SK-N-SH (cell line): ENCODE data around the gene FERMT1. TPM values are rescaled to one million over a fixed set of nuclear protein-coding genes. Genes with fewer than 3 reads are reported as not detected.

ENCODE experiments used
- CTCF ChIA-PET: fragments of 300-600, 350-600 bp; formaldehyde crosslinking; extraction: SDS; loops from one replicate; lab custom pipeline; 2021; lab: Yijun Ruan, JAX
- POLR2A ChIA-PET: fragments of 350-600 bp; sonication (Branson Sonifier 250); formaldehyde crosslinking; extraction: SDS; loops from one replicate; lab custom pipeline; 2020; ENCODE audit warnings: antibody characterized with exemption, inconsistent platforms; lab: Yijun Ruan, JAX
- DNase-seq: peaks from one replicate; pipeline ENCODE4 v3.0.0; 2012
- H2AFZ ChIP-seq: fragments of 200-600 bp; sonication (generic); 2 replicates; pipeline ENCODE4 v1.8.1; 2016; ENCODE audit warnings: antibody characterized with exemption, mild to moderate bottlenecking, low read depth
- H3F3A ChIP-seq: fragments of 200-600 bp; sonication (generic); replicated peaks from 2 replicates; pipeline ENCODE3; 2016; ENCODE audit warnings: antibody characterized with exemption, mild to moderate bottlenecking; ENCODE audit not compliant: insufficient read depth
- H3K27ac ChIP-seq, 2 experiments: fragments of 200-500 bp in 1 of 2; fragments of 200-600 bp in 1 of 2; sonication (Bioruptor generic) in 1 of 2; sonication (generic), shearing (Covaris generic) in 1 of 2; 2 replicates each; pipeline versions ENCODE4 v1.5.1 to v1.6.1; 2014 to 2016; ENCODE audit warnings: low read depth in 2 of 2, inconsistent platforms in 1 of 2, low read length in 1 of 2, mild to moderate bottlenecking in 1 of 2, mixed read lengths in 1 of 2
- H3K27me3 ChIP-seq: fragments of 200-600 bp; sonication (generic), shearing (Covaris generic); 2 replicates; pipeline ENCODE4 v1.6.1; 2016; ENCODE audit warnings: mixed run types; ENCODE audit not compliant: insufficient read depth
- H3K36me3 ChIP-seq, 2 experiments: fragments of 200-500 bp in 1 of 2; fragments of 200-600 bp in 1 of 2; sonication (Bioruptor generic) in 1 of 2; sonication (generic) in 1 of 2; replicated peaks in 1 of 2; 2 replicates each; pipeline versions ENCODE3 to v1.5.1; 2014 to 2016; ENCODE audit warnings: low read length in 1 of 2, mild to moderate bottlenecking in 1 of 2; ENCODE audit not compliant: insufficient read depth in 2 of 2, control insufficient read depth in 1 of 2
- H3K4me1 ChIP-seq, 2 experiments: fragments of 200-500 bp in 1 of 2; fragments of 200-600 bp in 1 of 2; sonication (Bioruptor generic) in 1 of 2; sonication (generic), shearing (Covaris generic) in 1 of 2; 2 replicates each; pipeline versions ENCODE4 v1.5.1 to v1.6.1; 2014 to 2016; ENCODE audit warnings: low read depth in 1 of 2, low read length in 1 of 2, mixed run types in 1 of 2; ENCODE audit not compliant: insufficient read depth in 2 of 2, control insufficient read depth in 1 of 2
- H3K4me2 ChIP-seq: fragments of 200-600 bp; sonication (generic), shearing (Covaris generic); 2 replicates; pipeline ENCODE4 v1.6.1; 2017; ENCODE audit warnings: mixed run types
- H3K4me3 ChIP-seq, 2 experiments: fragments of 200-500 bp in 1 of 2; fragments of 200-600 bp in 1 of 2; sonication (Bioruptor generic) in 1 of 2; sonication (generic), shearing (Covaris generic) in 1 of 2; 2 replicates each; pipeline versions ENCODE4 v1.5.1 to v1.8.1; 2014 to 2016; ENCODE audit warnings: low read depth in 2 of 2, inconsistent platforms in 1 of 2, low read length in 1 of 2, mild to moderate bottlenecking in 1 of 2, mixed read lengths in 1 of 2, moderate library complexity in 1 of 2
- H3K79me2 ChIP-seq: fragments of 200-600 bp; sonication (generic); 2 replicates; pipeline ENCODE4 v1.8.1; 2017; ENCODE audit warnings: mild to moderate bottlenecking; ENCODE audit not compliant: insufficient read depth
- H3K9ac ChIP-seq: fragments of 200-600 bp; sonication (generic); 2 replicates; pipeline ENCODE4 v1.6.1; 2017; ENCODE audit warnings: mixed run types
- H3K9me2 ChIP-seq: fragments of 200-600 bp; sonication (generic); 2 replicates; pipeline ENCODE4 v1.6.1; 2017; ENCODE audit warnings: mixed run types
- H3K9me3 ChIP-seq: fragments of 200-600 bp; sonication (generic); 2 replicates; pipeline ENCODE4 v1.6.1; 2017; ENCODE audit warnings: mixed run types, mild to moderate bottlenecking, moderate library complexity
- H4K20me1 ChIP-seq: fragments of 200-600 bp; sonication (generic); 2 replicates; pipeline ENCODE4 v1.6.1; 2017; ENCODE audit warnings: mild to moderate bottlenecking, mixed run types; ENCODE audit not compliant: insufficient read depth
- ELF1 ChIP-seq: IDR thresholded peaks from 2 replicates; pipeline ENCODE4 v1.4.0; 2012
- EP300 ChIP-seq, 2 experiments: IDR thresholded peaks; 2 replicates each; pipeline versions ENCODE4 v1.4.0 to v1.6.1; 2012; ENCODE audit warnings: borderline replicate concordance in 1 of 2, low read depth in 1 of 2, low read length in 1 of 2
- MEF2A ChIP-seq: IDR thresholded peaks from 2 replicates; pipeline ENCODE4 v1.4.0; 2012; ENCODE audit warnings: low read depth, borderline replicate concordance
- POLR2AphosphoS5 ChIP-seq: IDR thresholded peaks from 2 replicates; pipeline ENCODE4 v1.6.1; 2012; ENCODE audit warnings: low read depth, low read length
- RFX5 ChIP-seq: IDR thresholded peaks from 2 replicates; pipeline ENCODE4 v1.6.1; 2012; ENCODE audit warnings: mild to moderate bottlenecking, improper control_type of control experiment, low read length
- SIN3A ChIP-seq: IDR thresholded peaks from 2 replicates; pipeline ENCODE4 v1.6.1; 2012; ENCODE audit warnings: low read depth, mild to moderate bottlenecking, low read length, moderate library complexity, borderline replicate concordance
- TAF1 ChIP-seq: IDR thresholded peaks from 2 replicates; pipeline ENCODE4 v1.6.1; 2012; ENCODE audit warnings: low read depth, mild to moderate bottlenecking, low read length, moderate library complexity, borderline replicate concordance
- YY1 ChIP-seq: IDR thresholded peaks from 2 replicates; pipeline ENCODE4 v1.4.0; 2012; ENCODE audit warnings: low read depth, mild to moderate bottlenecking
- WGBS: methylation state at CpG from one replicate; pipeline ENCODE4 v1.1.6; 2017; ENCODE audit warnings: low lambda C conversion rate; 5-methylcytosine and 5-hydroxymethylcytosine counted together
- polyA plus RNA-seq, 3 experiments: library from polyadenylated mRNA; depleted of rRNA; stranded (reverse); fragments of >200 nt; gene quantifications; 2 replicates each; pipeline ENCODE4 v1.2.3, GENCODE V29; 2012
- TF ChIP-seq, protein P1 (sequence below): fragments of 150-350 bp; IDR thresholded peaks from 2 replicates; pipeline ENCODE4 v1.6.1; 2016; ENCODE audit warnings: mild to moderate bottlenecking, low read depth, low read length

FERMT1 gene
- polyA plus RNA-seq, 1 of the 3 experiments (the other 2 are of a cell fraction): 0.81 TPM

DNA sequence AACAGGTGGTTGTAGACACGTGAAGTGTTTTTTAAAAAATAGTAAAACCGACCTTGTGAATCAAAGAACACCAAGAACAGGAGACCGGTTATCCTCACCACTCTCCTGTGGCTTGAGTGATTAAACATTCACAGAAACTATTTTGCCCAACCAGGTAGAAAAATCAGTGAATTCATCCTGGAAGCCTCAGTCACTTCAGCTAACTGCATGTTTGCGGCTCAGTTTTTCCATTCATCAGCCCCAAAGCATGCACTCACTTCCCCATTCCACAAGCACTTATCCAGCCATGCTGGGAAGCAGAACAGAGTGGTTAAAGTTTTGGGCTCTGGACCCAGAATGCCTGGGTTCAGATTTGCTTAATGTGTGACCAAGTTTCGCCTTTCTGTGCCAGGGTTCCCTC lies 71.3 kb downstream of the FERMT1 start:
- CTCF ChIA-PET: interaction anchor here (0.8 kb wide), 1 partner anchor 11 kb away, joined by 3 read pairs; no protein-coding TSS in a partner anchor
- H3K9ac ChIP-seq: no peak overlapping the region
- H3K4me3 ChIP-seq: peak overlapping the region in 1 of 2 experiments; percentile 43; a peak in 1 of 4 replicates
- no peaks in the 10 kb centered on the region for H3K79me2 ChIP-seq
- H3K9me2 ChIP-seq: no peaks in the 10 kb centered on the region
- peaks cover 0 to 21% of the 10 kb centered on the region in 2 experiments; a peak in 1 of 4 replicates for H3K4me1 ChIP-seq
- H3K27ac ChIP-seq: no peak overlapping the region
- H2AFZ ChIP-seq: no peak overlapping the region
- H3K36me3 ChIP-seq: no peaks in the 10 kb centered on the region
- TF ChIP-seq TAF1 (no peak), ELF1 (peak; percentile 58)
- POLR2A ChIA-PET: interaction anchor here (0.8 kb wide), 1 partner anchor 219 kb away, joined by 3 read pairs; no protein-coding TSS in a partner anchor
- no peaks in the 10 kb centered on the region for H3K9me3 ChIP-seq
- H3K27me3 ChIP-seq: no peaks in the 10 kb centered on the region; the same call in 1 of the 2 replicates
- H3K4me2 ChIP-seq: peak overlapping the region; percentile 69
- 78% methylated on average over 5 of the region's 5 CpGs for WGBS
- DNase-seq: no peak
- H4K20me1 ChIP-seq: no peaks in the 10 kb centered on the region
- H3F3A ChIP-seq: no peaks in the 10 kb centered on the region

DNA sequence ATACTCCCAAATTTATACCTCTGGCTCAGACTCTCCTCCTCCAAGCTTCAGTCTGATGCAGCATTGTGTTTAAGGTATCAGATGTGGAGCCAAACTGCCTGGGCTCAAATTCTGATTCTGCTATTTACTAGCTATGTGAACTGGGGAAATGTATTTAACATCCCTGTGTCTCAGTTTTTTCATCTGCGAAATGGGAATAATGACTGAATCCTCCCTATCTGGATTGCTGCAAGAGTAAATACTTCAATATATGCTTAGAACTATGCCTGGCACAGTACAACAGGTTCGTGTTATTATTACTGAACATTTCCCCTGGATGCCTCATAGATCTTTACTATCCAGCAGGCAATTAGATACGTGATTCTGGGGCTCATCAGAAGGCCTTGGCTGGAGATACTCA lies 74.4 kb downstream of the FERMT1 start:
- H3K4me2 ChIP-seq: no peak overlapping the region
- ChIA-PET CTCF (interaction anchor here (0.7 kb wide), 1 partner anchor 17 kb away, joined by 3 read pairs; no protein-coding TSS in a partner anchor), POLR2A (no interaction called here)
- H3K4me3 ChIP-seq: no peak overlapping the region
- H3K9me2 ChIP-seq: no peaks in the 10 kb centered on the region
- WGBS: 52% methylated on average over 3 of the region's 3 CpGs
- no peaks in the 10 kb centered on the region for H3K79me2 ChIP-seq
- no peak overlapping the region for H2AFZ ChIP-seq
- peaks cover 0 to 2% of the 10 kb centered on the region in 2 experiments; a peak in 1 of 4 replicates for H3K4me1 ChIP-seq
- H3K36me3 ChIP-seq: no peaks in the 10 kb centered on the region
- no peak for DNase-seq
- no peak overlapping the region for H3K27ac ChIP-seq
- no peak overlapping the region for H3K9ac ChIP-seq
- no peaks in the 10 kb centered on the region for H3F3A ChIP-seq
- H4K20me1 ChIP-seq: no peaks in the 10 kb centered on the region
- TF ChIP-seq POLR2AphosphoS5: no peak
- TF ChIP-seq YY1: no peak
- TF ChIP-seq, protein P1, sequence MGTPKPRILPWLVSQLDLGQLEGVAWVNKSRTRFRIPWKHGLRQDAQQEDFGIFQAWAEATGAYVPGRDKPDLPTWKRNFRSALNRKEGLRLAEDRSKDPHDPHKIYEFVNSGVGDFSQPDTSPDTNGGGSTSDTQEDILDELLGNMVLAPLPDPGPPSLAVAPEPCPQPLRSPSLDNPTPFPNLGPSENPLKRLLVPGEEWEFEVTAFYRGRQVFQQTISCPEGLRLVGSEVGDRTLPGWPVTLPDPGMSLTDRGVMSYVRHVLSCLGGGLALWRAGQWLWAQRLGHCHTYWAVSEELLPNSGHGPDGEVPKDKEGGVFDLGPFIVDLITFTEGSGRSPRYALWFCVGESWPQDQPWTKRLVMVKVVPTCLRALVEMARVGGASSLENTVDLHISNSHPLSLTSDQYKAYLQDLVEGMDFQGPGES: no peak
- TF ChIP-seq RFX5: no peak
- no peak for TF ChIP-seq EP300 (IDR thresholded peaks at IDR 0.05; ENCODE audit: borderline replicate concordance in 1 of 2, low read depth in 1 of 2, low read length in 1 of 2)
- TF ChIP-seq MEF2A: no peak
- no peaks in the 10 kb centered on the region for H3K9me3 ChIP-seq
- no peaks in the 10 kb centered on the region; the same call in 1 of the 2 replicates for H3K27me3 ChIP-seq

DNA sequence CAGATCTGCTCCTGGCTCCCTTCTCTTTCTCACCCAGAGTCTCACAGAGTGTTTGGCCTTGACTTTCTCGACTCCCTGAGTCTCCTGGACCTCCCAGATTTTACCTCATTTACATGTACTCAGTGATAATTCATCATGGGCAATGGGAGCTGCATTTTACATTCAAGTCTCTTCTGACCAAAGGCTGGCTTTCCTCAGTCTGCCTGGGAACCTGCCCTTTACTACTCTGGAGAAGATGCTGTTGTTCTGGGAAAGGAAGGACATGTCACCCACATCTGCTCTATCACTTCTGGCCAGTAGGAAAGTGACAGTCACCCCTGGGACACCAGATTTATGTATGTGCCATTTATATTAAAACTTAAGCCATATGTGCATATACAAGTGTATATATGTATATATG lies 76.4 kb downstream of the FERMT1 start:
- Histone ChIP-seq H3K79me2 (no peaks in the 10 kb centered on the region), H3K4me3 (no peak overlapping the region), H4K20me1 (no peaks in the 10 kb centered on the region), H3K27ac (no peak overlapping the region), H2AFZ (no peak overlapping the region), H3K9me3 (no peaks in the 10 kb centered on the region), H3K4me2 (no peak overlapping the region), H3F3A (no peaks in the 10 kb centered on the region), H3K9me2 (no peaks in the 10 kb centered on the region), H3K27me3 (no peaks in the 10 kb centered on the region), H3K36me3 (peaks cover 0 to 2% of the 10 kb centered on the region in 2 experiments), H3K4me1 (no peaks in the 10 kb centered on the region), H3K9ac (no peak overlapping the region)
- ChIA-PET CTCF (interaction anchor here (0.5 kb wide), 1 partner anchor 92 kb away, joined by 3 read pairs; no protein-coding TSS in a partner anchor), POLR2A (interaction anchor here (0.7 kb wide), 1 partner anchor 19 kb away, joined by 3 read pairs; no protein-coding TSS in a partner anchor)
- TF ChIP-seq SIN3A: no peak
- TF ChIP-seq, protein P1: no peak
- DNase-seq: no peak
- WGBS: 64% methylated on average over 1 of the region's 1 CpG
